Measurements from ENCODE around the gene UTP15.

The UTP15 gene

DNA sequence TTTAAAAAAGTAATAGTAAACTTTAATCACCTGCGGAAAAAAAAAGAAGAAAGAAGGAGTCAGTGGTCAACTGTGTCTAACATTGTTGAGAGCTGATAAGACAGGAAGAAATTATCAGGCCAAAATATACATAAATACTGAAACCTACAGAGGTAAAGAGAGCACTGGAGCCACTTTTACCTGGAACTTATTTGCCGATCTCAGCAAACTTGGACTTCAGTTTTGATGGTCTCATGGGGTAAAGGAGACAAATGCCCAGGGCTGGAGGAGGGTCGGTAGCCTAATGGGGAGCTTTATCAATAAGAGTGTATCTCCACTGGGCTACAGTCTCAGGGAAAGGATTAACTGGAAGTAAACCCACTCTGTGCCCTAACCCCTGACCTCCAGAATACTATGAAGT lies 33.8 kb downstream of the UTP15 start:
- Histone ChIP-seq H3K9ac (no peak overlapping the region), H3K9me3 (peaks cover 7% of the 10 kb centered on the region; the same call in 1 of the 2 replicates), H3K36me3 (no peaks in the 10 kb centered on the region), H3K27ac (no peak overlapping the region), H3K4me1 (no peaks in the 10 kb centered on the region), H4K20me1 (no peaks in the 10 kb centered on the region), H3K27me3 (no peaks in the 10 kb centered on the region), H3K4me2 (no peak overlapping the region), H3K4me3 (no peak overlapping the region)
- no peak for TF ChIP-seq Cebpa-rat (IDR thresholded peaks at IDR 0.05)

DNA sequence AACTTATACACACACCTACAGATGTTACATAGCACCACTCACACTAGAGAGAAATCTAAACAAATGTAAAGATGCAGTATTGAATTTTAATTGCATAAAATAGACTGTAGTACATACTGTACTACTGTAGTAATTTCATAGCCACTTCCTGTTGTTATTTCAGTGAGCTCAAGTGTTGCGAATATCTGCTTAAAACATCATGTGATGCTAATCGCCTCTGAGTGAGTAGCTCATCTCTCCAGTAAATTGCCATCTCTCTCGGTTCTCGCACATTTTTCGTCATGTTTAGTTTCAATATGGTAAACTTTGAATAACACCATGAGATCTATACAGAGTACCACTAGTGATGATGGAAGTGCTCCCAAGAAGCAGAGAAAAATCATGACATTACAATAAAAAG lies 38.5 kb downstream of the UTP15 start:
- Histone ChIP-seq H3K36me3 (no peaks in the 10 kb centered on the region), H3K9ac (no peak overlapping the region), H3K27ac (no peak overlapping the region), H3K4me1 (no peaks in the 10 kb centered on the region), H4K20me1 (no peaks in the 10 kb centered on the region), H3K9me3 (peaks cover 7% of the 10 kb centered on the region; the same call in 1 of the 2 replicates), H3K4me3 (no peak overlapping the region), H3K4me2 (no peak overlapping the region), H3K27me3 (no peaks in the 10 kb centered on the region)
- TF ChIP-seq Cebpa-rat (IDR thresholded peaks at IDR 0.05) = no peak

DNA sequence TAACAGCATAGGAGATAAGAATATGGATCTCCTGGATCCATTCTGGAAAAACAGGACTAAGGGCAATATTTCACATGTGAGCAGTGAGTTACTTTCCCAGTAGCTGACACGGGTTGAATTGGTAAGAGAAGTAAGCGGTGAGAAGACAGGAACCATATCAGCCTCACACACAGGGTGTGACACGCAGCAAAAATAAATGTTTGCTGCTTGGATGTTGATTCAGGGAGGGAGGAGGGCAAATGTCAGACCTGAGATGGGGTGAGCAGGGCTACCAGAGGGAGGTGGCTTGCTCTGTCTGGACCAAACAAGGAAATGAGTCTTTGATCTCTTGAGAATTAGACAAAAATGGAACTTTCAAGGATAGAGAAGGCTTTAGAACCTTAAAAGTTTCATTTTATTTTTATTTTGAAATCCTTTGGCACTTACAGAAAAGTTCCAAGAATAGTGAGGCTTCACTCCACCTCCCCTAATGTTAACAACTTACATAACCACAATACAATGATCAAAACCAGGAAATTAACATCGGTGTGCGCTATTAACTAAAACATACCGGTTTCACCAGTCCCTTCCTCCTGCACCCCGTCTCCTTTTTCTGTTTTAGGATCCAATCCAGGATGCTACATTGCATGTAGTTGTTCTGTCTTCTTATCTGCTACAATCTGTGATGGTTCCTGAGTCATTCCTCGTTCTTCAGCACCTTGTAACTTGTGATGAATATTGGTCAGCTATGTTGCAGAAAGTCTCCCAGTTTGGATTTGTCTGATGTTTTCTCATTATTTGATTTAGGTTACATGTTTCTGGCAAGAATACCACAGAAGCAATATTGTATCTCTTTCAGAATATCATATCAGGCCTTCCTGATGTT lies 39.9 kb downstream of the UTP15 start:
- Histone ChIP-seq H3K4me1 (no peaks in the 10 kb centered on the region), H3K27ac (no peak overlapping the region), H3K27me3 (no peaks in the 10 kb centered on the region), H3K9me3 (peaks cover 7% of the 10 kb centered on the region; the same call in 1 of the 2 replicates), H3K4me3 (no peak overlapping the region), H3K9ac (no peak overlapping the region), H4K20me1 (no peaks in the 10 kb centered on the region), H3K36me3 (no peaks in the 10 kb centered on the region), H3K4me2 (no peak overlapping the region)
- TF ChIP-seq Cebpa-rat (IDR thresholded peaks at IDR 0.05) = no peak

DNA sequence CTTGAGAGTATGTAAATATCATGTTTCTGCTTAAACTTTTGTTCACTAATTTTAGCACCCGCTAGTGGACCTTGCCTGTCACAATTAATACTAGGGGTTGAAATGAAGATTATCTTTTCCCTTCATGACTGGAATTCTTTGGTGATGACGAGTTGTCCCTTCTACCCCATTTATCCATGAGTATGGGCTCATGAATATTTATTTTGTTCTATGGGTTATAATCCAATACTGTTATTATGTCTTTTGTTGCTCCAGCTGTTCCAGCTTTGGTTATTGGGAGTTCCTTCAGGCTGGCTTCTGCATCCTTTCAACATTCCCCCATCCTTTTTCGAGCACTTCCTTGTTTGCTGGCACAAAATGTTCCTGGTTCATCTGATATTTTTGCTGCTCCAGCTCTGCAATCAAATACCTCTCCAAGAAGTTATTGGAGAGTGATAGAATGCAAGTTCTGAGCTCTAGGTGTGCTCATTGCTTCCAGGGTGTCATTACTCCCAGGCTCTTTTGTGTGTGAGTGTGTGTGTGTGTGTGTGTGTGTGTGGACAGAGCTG lies 40.7 kb downstream of the UTP15 start:
- H3K9ac ChIP-seq = no peak overlapping the region
- H3K9me3 ChIP-seq = peaks cover 15% of the 10 kb centered on the region; the same call in 1 of the 2 replicates
- H3K27me3 ChIP-seq = no peaks in the 10 kb centered on the region
- no peak for TF ChIP-seq Cebpa-rat (IDR thresholded peaks at IDR 0.05)
- no peak overlapping the region for H3K4me3 ChIP-seq
- no peak overlapping the region for H3K27ac ChIP-seq
- no peaks in the 10 kb centered on the region for H3K4me1 ChIP-seq
- no peaks in the 10 kb centered on the region for H4K20me1 ChIP-seq
- H3K36me3 ChIP-seq = no peaks in the 10 kb centered on the region
- no peak overlapping the region for H3K4me2 ChIP-seq

DNA sequence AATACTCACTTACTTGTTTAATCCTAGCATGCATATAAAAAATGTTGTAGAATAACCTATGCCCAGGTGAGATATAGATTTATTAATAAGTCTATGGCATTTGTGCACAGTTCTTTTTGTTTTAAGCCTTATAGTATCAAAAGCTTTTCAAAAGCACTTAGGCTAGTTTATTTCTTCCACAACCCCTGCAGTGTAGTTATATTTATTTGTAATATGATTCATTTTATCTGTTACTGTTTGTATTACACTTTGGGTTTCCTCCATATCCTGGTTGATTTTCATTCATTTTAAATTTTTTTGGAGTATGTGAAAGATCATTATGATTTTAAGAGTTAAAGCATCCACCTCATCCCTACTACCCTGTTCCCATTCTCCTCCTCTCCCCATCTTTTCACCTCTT lies 41.7 kb downstream of the UTP15 start:
- Histone ChIP-seq H4K20me1 (no peaks in the 10 kb centered on the region), H3K27me3 (no peaks in the 10 kb centered on the region), H3K36me3 (no peaks in the 10 kb centered on the region), H3K9me3 (peaks cover 11% of the 10 kb centered on the region; the same call in 1 of the 2 replicates), H3K4me3 (no peak overlapping the region), H3K4me1 (no peaks in the 10 kb centered on the region), H3K4me2 (no peak overlapping the region), H3K27ac (no peak overlapping the region), H3K9ac (no peak overlapping the region)
- no peak for TF ChIP-seq Cebpa-rat (IDR thresholded peaks at IDR 0.05)

DNA sequence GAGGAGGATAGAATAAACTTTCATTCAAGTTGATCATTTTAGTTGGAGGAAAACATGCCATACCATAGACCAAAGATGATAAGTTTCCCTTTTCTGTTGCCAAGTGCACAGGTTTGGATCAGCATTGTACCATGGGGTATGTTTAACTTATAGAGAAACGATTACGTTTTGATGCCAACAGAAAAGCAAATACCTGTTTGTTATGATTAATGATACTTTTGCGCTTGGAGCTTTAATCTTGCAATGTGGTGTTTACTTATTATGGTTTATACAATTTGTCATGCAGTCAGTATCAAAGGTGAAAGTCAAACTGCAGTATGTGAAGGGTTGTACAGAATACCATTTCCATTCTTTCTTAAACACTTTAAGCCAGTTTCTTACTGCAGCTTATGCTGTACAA lies 47.3 kb downstream of the UTP15 start:
- no peaks in the 10 kb centered on the region for H3K4me1 ChIP-seq
- H3K36me3 ChIP-seq = no peaks in the 10 kb centered on the region
- TF ChIP-seq Cebpa-rat (IDR thresholded peaks at IDR 0.05) = no peak
- no peak overlapping the region for H3K9ac ChIP-seq
- no peak overlapping the region for H3K4me3 ChIP-seq
- H3K27ac ChIP-seq = no peak overlapping the region
- no peaks in the 10 kb centered on the region for H3K27me3 ChIP-seq
- no peaks in the 10 kb centered on the region for H4K20me1 ChIP-seq
- H3K9me3 ChIP-seq = peaks cover 11% of the 10 kb centered on the region; the same call in 1 of the 2 replicates
- no peak overlapping the region for H3K4me2 ChIP-seq

DNA sequence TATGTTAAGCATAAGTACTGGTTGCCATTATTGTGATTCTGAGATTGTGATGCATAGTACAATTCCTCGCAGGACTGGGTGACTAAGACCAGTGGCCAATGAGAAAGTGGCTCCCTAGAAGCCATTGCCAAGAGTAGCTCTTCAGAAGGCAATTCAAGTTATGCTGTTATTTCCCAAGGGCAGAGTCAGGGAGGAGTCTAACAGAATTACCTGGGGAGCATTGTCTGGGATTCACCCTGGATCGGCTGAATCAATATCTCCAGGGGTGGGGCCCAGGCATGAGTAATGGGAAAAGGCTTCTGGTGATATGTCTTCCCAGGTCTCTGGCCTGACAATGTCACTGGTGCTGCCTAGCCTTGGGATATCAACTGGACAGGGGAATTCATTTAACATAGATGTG lies 49.5 kb downstream of the UTP15 start:
- Histone ChIP-seq H3K27me3 (no peaks in the 10 kb centered on the region), H3K9me3 (peaks cover 11% of the 10 kb centered on the region; the same call in 1 of the 2 replicates), H3K4me1 (no peaks in the 10 kb centered on the region), H3K4me3 (no peak overlapping the region), H3K27ac (no peak overlapping the region), H3K4me2 (no peak overlapping the region), H3K36me3 (no peaks in the 10 kb centered on the region), H3K9ac (no peak overlapping the region), H4K20me1 (no peaks in the 10 kb centered on the region)
- TF ChIP-seq Cebpa-rat (IDR thresholded peaks at IDR 0.05) = no peak

DNA sequence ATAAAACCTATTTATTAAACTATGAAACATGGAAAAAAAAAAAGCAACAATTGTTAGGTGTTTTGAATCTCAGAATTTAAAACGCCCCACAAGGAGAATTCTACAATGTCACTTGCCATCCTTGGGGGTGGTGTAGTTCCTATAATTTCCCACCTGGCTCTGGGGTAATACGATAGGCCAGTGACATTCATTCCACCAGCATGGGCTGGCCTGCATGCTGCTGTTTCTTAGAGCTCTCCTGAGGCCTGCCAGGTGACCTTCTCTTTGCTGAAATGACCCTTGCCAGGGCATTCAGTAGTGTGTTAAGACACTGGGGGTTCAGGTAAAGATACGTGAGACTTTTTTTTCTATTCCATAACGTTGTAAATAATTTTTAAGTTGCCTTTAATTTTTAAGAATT lies 50.4 kb downstream of the UTP15 start:
- TF ChIP-seq Cebpa-rat (IDR thresholded peaks at IDR 0.05) = no peak
- Histone ChIP-seq H3K27me3 (no peaks in the 10 kb centered on the region), H3K27ac (no peak overlapping the region), H3K9ac (no peak overlapping the region), H3K4me3 (no peak overlapping the region), H4K20me1 (no peaks in the 10 kb centered on the region), H3K9me3 (peaks cover 6% of the 10 kb centered on the region; the same call in 1 of the 2 replicates), H3K4me1 (no peaks in the 10 kb centered on the region), H3K4me2 (no peak overlapping the region), H3K36me3 (no peaks in the 10 kb centered on the region)

DNA sequence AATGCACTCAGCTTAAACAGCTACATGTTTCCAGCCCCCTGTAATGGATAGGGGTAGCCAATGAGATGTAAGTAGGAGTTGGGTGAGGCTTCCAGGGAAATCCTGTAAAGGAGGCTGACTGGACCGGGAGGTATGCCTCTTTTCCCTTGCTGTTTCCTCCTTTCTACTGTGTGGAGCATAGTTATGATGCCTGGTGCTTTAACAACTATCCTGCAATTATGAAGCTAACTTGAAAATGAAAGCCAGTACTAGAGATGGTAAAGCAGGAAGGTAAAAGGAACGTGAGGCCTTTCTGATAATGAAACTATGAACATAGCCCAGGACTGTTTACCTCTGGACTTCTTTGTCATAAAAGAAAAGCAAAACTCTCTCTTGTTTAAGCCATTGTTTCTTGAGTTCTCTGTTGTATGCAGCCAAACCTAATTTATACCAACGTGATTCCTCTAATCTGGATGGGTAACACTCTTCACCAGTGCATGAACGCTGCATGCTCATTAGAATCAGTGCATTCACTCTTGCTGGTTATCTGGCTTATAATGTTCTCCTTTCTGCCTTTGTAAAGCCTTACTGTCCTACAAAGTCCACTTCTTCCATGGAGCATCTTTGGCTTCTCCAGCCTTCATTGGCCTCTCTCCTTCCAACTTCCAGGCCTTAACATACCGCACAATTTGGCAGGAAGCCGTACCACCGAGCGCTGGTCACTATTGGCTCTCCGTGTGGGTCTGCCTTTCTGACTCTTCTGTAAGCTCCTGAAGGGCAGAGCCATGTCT lies 52.2 kb downstream of the UTP15 start:
- no peak overlapping the region for H3K4me2 ChIP-seq

More for the DNA sequence above, 52.2 kb downstream of the UTP15 start:
- TF ChIP-seq Cebpa-rat (IDR thresholded peaks at IDR 0.05) = no peak
- no peak overlapping the region for H3K27ac ChIP-seq
- H3K27me3 ChIP-seq = no peaks in the 10 kb centered on the region
- no peaks in the 10 kb centered on the region for H3K36me3 ChIP-seq
- H3K4me1 ChIP-seq = no peaks in the 10 kb centered on the region
- no peak overlapping the region for H3K9ac ChIP-seq
- no peaks in the 10 kb centered on the region for H4K20me1 ChIP-seq
- H3K4me3 ChIP-seq = no peak overlapping the region
- no peaks in the 10 kb centered on the region for H3K9me3 ChIP-seq
